Nephron progenitor cell (in vitro differentiated cells): ENCODE measurements around the gene VPS13D.

Source experiments
- DNase-seq: peaks from one replicate; pipeline ENCODE4 v3.0.0; 2021
- H3K27ac Mint-ChIP-seq: 2 replicates; pipeline ENCODE4 v1.8.0; 2021; ENCODE audit warnings: mild to moderate bottlenecking, moderate library complexity, mixed read lengths
- H3K27me3 Mint-ChIP-seq: 2 replicates; pipeline ENCODE4 v1.8.0; 2021; ENCODE audit warnings: mild to moderate bottlenecking, low read depth, mixed read lengths; ENCODE audit not compliant: poor library complexity
- H3K36me3 Mint-ChIP-seq: 2 replicates; pipeline ENCODE4 v1.8.0; 2021; ENCODE audit warnings: low read depth, mixed read lengths
- H3K4me1 Mint-ChIP-seq: 2 replicates; pipeline ENCODE4 v1.8.0; 2021; ENCODE audit warnings: mixed read lengths
- H3K4me3 Mint-ChIP-seq: 2 replicates; pipeline ENCODE4 v1.8.0; 2021; ENCODE audit warnings: mild to moderate bottlenecking, moderate library complexity, mixed read lengths
- H3K9me3 Mint-ChIP-seq: 2 replicates; pipeline ENCODE4 v1.8.0; 2021; ENCODE audit warnings: mild to moderate bottlenecking, moderate library complexity, mixed read lengths
- TF ChIP-seq, protein P1 (sequence below): fragments of 200-600 bp; sonication (generic); IDR thresholded peaks from 2 replicates; pipeline ENCODE4 v1.5.0; 2021; ENCODE audit warnings: antibody characterized with exemption

Gene VPS13D

DNA sequence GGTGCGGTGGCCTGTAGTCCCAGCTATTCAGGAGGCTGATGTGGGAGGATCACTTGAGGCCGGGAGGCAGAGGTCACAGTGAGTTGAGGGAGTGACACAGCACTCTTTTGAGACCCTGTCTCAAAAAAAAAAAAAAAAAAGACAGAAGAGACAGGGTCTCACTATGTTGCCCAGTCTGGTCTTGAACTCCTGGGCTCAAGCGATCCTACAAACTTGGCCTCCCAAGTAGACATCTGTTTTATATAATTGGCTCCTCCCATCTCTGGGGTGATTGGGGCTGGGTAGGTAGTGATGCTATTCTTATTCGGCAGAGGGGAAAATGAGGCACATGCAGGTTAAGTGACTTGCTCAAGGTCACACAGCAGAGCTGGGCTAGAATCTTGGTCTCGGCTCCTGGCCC, 23.6 kb upstream of the VPS13D start:
- H3K9me3 Mint-ChIP-seq: no peaks in the 10 kb centered on the region
- no peak overlapping the region for H3K4me3 Mint-ChIP-seq
- peaks cover 30% of the 10 kb centered on the region for H3K4me1 Mint-ChIP-seq
- TF ChIP-seq, protein P1, sequence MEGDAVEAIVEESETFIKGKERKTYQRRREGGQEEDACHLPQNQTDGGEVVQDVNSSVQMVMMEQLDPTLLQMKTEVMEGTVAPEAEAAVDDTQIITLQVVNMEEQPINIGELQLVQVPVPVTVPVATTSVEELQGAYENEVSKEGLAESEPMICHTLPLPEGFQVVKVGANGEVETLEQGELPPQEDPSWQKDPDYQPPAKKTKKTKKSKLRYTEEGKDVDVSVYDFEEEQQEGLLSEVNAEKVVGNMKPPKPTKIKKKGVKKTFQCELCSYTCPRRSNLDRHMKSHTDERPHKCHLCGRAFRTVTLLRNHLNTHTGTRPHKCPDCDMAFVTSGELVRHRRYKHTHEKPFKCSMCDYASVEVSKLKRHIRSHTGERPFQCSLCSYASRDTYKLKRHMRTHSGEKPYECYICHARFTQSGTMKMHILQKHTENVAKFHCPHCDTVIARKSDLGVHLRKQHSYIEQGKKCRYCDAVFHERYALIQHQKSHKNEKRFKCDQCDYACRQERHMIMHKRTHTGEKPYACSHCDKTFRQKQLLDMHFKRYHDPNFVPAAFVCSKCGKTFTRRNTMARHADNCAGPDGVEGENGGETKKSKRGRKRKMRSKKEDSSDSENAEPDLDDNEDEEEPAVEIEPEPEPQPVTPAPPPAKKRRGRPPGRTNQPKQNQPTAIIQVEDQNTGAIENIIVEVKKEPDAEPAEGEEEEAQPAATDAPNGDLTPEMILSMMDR: no peak
- no peak for DNase-seq
- no peaks in the 10 kb centered on the region for H3K36me3 Mint-ChIP-seq
- H3K27me3 Mint-ChIP-seq: peaks cover 11% of the 10 kb centered on the region
- H3K27ac Mint-ChIP-seq: no peak overlapping the region

DNA sequence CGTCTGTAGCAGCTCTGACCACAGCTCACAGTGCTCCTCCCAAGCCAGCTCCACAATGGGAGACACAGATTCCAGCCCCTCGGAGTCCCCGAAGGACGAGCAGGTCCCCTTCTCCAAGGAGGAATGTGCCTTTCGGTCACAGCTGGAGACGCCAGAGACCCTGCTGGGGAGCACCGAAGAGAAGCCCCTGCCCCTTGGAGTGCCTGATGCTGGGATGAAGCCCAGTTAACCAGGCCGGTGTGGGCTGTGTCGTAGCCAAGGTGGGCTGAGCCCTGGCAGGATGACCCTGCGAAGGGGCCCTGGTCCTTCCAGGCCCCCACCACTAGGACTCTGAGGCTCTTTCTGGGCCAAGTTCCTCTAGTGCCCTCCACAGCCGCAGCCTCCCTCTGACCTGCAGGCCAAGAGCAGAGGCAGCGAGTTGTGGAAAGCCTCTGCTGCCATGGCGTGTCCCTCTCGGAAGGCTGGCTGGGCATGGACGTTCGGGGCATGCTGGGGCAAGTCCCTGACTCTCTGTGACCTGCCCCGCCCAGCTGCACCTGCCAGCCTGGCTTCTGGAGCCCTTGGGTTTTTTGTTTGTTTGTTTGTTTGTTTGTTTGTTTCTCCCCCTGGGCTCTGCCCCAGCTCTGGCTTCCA, 22.9 kb upstream of the VPS13D start:
- Mint-ChIP-seq H3K27ac (no peak overlapping the region), H3K9me3 (no peaks in the 10 kb centered on the region), H3K4me3 (no peak overlapping the region), H3K4me1 (peaks cover 30% of the 10 kb centered on the region), H3K27me3 (peaks cover 11% of the 10 kb centered on the region), H3K36me3 (no peaks in the 10 kb centered on the region)
- no peak for DNase-seq
- TF ChIP-seq, protein P1: no peak

DNA sequence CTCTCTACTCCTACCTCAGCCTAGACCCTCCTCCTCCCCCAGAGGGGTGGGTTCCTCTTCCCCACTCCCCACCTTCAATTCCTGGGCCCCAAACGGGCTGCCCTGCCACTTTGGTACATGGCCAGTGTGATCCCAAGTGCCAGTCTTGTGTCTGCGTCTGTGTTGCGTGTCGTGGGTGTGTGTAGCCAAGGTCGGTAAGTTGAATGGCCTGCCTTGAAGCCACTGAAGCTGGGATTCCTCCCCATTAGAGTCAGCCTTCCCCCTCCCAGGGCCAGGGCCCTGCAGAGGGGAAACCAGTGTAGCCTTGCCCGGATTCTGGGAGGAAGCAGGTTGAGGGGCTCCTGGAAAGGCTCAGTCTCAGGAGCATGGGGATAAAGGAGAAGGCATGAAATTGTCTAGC, 21.6 kb upstream of the VPS13D start:
- Mint-ChIP-seq H3K4me1 (peaks cover 24% of the 10 kb centered on the region), H3K27ac (peak overlapping the region; percentile 32), H3K4me3 (no peak overlapping the region), H3K36me3 (no peaks in the 10 kb centered on the region), H3K9me3 (no peaks in the 10 kb centered on the region), H3K27me3 (peaks cover 10% of the 10 kb centered on the region)
- DNase-seq: no peak
- TF ChIP-seq, protein P1: no peak

DNA sequence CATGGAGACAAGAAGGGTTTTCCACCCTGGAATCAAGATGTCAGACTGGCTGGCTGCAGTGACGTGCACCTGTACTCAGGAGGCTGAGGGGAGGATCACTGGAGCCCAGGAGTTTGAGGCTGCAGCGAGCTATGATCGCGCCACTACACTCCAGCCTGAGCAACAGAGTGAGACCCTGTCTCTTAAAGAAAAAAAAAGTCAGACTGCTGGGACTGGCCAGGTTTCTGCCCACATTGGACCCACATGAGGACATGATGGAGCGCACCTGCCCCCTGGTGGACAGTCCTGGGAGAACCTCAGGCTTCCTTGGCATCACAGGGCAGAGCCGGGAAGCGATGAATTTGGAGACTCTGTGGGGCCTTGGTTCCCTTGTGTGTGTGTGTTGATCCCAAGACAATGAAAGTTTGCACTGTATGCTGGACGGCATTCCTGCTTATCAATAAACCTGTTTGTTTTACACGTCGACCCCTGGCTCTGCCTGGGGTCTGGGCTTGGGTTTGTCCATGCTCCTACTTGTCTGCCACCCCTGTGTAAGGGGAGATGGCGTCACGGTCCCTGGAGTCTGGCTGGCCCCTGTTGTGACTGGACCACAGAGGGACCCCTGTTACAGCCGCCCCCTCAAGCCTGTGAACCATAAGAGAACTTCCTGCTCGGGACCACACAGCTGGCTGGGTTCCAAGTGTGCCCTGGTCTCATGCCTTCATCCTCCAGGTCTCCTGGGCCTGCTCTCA, 20.9 kb upstream of the VPS13D start:
- TF ChIP-seq, protein P1: peak; percentile 90
- Mint-ChIP-seq H3K4me3 (no peak overlapping the region), H3K36me3 (no peaks in the 10 kb centered on the region), H3K27ac (peak overlapping the region; percentile 32), H3K4me1 (peaks cover 19% of the 10 kb centered on the region), H3K9me3 (peaks cover 3% of the 10 kb centered on the region), H3K27me3 (peaks cover 5% of the 10 kb centered on the region)
- peak; percentile 95 for DNase-seq

- Mint-ChIP-seq H3K4me1 (peaks cover 13% of the 10 kb centered on the region), H3K36me3 (no peaks in the 10 kb centered on the region), H3K4me3 (no peak overlapping the region), H3K27ac (no peak overlapping the region), H3K27me3 (peaks cover 5% of the 10 kb centered on the region), H3K9me3 (peaks cover 7% of the 10 kb centered on the region)
- TF ChIP-seq, protein P1: no peak
- DNase-seq: no peak
Observed at GRCh38 chr1:12209495-12209832, 20.4 kb upstream of the VPS13D start.
